Coronary artery (tissue), 2 donors: ENCODE results near the gene TMEM128.
A peak's percentile ranks its signal among the peaks of the same experiment; 100 is the strongest.

ENCODE experiments used
- DNase-seq: peaks from one replicate; pipeline ENCODE4 v3.0.0-alpha.2; 2017; ENCODE audit warnings: low spot score
- H3K27ac ChIP-seq, 2 donors: fragments of 200-600 bp; sonication (generic); one replicate each; pipeline ENCODE4 v1.5.1; 2016 to 2019
- H3K4me3 ChIP-seq: fragments of 200-600 bp; sonication (generic); 2 replicates; pipeline ENCODE4 v1.5.1; 2016; ENCODE audit warnings: mild to moderate bottlenecking, moderate library complexity
- TF ChIP-seq, protein P1 (sequence below): fragments of 200-600 bp; sonication (generic); IDR thresholded peaks from one replicate; pipeline ENCODE4 v1.5.1; 2019; ENCODE audit warnings: antibody characterized with exemption

The TMEM128 gene

DNA sequence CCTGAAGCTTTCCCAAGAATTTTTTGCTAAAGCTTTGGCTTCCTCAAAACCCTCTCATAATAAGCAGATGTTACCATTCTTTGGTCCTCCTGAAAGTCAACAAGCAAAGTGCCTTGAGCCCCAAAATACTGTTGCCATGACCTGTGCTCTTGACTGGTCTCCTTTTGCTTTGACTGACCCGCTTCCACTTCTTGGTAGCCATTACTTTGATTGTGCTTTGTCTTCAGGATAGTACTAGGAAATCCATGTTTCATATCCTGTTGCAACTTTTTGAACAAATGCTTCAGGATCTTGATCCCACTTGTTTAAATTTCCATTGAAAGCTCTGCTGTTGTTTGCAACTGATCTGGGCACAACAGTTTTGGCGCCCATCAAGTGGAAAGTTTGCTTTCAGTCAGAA, 14.4 kb downstream of the TMEM128 start:
- Histone ChIP-seq H3K4me3 (no peak overlapping the region), H3K27ac (no peak overlapping the region)
- TF ChIP-seq, protein P1, sequence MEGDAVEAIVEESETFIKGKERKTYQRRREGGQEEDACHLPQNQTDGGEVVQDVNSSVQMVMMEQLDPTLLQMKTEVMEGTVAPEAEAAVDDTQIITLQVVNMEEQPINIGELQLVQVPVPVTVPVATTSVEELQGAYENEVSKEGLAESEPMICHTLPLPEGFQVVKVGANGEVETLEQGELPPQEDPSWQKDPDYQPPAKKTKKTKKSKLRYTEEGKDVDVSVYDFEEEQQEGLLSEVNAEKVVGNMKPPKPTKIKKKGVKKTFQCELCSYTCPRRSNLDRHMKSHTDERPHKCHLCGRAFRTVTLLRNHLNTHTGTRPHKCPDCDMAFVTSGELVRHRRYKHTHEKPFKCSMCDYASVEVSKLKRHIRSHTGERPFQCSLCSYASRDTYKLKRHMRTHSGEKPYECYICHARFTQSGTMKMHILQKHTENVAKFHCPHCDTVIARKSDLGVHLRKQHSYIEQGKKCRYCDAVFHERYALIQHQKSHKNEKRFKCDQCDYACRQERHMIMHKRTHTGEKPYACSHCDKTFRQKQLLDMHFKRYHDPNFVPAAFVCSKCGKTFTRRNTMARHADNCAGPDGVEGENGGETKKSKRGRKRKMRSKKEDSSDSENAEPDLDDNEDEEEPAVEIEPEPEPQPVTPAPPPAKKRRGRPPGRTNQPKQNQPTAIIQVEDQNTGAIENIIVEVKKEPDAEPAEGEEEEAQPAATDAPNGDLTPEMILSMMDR: no peak
- DNase-seq: no peak

DNA sequence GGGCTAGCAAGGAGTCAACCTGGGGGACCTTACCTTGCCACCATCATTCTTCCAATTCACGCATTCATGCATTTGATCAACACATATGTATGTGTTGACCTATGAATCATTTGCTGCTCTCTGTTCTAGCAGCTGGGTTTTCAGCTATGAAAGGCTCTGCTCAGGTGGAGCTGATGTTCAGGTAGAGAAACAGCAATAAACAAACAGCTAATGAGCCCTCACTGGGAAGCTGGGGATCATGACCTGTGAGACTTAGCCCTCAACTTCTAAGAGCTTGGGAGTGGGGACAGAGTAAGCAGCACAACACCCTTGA, 19.7 kb downstream of the TMEM128 start:
- Histone ChIP-seq H3K27ac (no peak overlapping the region), H3K4me3 (no peak overlapping the region)
- TF ChIP-seq, protein P1: no peak
- no peak for DNase-seq

DNA sequence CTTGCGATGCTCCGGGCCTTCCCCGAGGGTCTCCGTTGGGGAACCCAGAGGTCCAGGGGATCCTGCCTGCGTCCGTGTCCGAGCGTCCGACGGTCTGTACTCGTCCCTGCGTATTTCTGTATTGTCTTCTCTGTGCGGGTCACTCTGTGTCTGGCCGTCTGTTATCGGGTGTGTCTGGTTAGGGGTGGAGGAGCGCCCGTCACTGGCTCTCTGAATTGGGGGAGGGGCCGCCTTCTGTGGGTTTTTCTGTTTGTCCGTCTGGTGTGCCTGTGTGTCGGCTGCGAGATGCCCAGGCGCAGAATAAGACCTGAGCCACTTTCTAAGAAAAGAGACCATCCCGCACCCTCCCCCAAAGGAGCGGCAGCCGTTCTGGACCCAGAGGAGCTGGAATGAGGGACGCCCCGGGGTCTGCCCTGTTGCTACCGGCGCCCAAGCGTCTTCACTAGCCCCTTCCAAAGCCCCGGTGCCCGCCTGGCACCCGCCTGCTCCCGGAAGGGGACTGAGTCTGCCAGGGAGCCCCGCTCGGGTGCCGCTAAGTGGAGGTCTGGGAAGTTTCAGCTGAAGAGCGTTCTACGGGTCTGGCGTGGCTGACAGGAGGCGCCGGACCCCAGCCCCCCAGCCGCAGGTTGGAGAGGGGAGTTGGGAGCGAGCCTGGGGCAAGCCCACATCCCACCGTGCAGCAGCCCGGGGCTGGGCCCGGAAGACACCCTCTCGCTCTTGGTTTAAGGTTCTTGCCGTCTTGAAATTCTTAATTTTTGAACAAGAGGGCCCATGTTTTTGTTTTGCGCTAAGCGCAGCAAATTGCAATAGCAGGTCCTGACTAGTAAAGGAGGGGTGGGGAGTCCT, 20.3 kb downstream of the TMEM128 start:
- no peak overlapping the region for H3K27ac ChIP-seq
- DNase-seq: no peak
- TF ChIP-seq, protein P1: no peak
- H3K4me3 ChIP-seq: no peak overlapping the region

DNA sequence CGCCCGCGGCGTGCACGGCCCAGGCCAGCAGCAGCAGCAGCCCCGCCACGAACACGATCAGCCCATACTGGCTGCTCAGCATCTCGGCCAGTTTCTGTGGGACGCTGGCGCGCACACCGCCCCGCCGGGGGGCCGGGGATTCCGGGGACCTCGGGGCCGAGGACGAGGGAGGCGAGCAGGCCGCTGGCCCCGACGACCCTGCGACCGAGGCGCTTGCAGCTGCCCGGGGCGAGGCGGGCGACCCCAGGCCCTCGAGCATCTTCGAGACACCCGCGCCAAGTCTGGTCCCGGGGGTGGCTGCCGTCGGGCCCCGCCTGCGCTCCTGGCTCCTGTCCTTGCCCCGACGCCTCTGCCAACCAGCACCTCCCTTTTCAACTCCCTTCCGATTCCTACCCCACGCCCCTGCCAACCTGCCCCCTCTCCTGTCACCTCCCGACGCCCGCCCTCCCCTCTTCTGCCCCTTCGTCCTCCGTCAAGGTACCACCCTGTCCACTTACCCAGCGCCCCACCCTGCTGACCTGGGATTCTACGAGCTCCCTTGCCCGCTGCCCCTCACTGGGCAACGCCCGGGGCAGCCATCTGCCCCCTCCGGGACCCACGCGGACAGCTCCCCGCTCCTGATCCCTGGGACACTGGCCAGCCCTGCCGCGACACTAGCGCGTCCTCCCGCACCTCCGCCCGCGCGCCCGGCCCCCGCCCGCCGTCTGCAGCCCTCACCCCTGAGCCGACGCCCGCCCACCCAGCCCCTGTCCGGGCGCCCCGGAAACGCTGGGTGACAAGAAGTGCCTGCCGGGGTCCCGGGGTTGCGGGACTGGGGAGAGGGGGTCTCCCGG, 21.2 kb downstream of the TMEM128 start, which contains the start of gene OTOP1:
Gene OTOP1, minus strand, starts transcription at position 324 of the 833 bp plus-strand sequence. Its CDS starts 65 bp downstream, at position 259.
- no peak for DNase-seq
- peak within 1 kb of the TSS; percentile 1 for H3K4me3 ChIP-seq
- TF ChIP-seq, protein P1: no peak
- H3K27ac ChIP-seq: no peak within 1 kb of the TSS

DNA sequence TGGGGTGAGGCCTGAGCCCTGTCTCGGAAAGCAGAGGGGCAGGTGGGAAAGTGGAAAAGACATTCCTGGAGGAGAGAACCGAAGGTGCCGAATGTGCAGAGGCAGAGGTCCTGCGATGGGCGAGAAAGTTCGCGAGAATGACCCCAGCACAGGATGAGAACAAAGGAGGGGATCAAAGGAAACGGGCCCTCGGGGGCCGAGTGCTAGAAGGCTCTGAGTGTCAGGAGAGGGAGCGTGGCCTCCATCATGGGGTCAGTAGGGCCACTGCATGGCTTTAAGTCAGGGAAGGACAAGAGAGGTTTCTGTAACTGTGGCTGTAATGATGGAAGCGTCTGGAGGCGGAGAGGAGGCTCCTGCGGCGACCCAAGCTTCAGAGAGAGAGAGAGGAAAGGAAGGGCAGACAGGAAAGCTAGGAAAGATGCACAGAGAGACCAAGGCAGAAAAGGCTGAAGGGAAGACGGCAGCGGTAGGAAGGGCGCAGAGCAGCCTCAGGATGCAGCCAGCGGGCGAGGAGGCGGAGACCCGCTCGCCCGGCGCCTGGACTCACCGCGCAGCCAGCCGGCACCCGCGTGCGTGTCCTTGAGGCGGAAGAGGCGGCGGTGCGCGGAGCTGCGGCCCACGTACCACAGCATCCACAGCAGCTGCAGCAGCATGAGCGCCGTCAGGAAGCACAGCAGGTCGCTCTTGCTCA, 22.0 kb downstream of the TMEM128 start:
- H3K4me3 ChIP-seq: peak overlapping the region; percentile 1

DNA sequence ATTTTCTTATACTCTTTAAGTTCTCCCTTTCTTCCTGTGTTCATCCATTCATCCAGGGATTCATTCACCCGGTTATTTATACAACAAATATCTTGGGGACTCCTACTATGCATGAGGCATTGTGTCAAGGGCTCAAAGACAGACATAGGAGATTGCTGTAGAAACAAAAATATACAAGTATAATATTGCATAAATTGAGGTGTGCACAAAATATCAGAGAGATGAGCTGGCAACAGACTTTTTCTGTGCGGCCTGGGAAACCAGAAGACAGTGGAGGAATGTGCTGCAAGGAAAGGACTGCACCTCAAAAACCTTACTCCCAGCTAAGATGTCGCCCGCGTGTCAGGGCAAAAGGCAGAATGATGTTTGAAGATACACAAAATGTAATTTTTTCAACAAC, 30.9 kb downstream of the TMEM128 start:
- no peak overlapping the region for H3K27ac ChIP-seq
- H3K4me3 ChIP-seq: no peak overlapping the region
- DNase-seq: no peak
- TF ChIP-seq, protein P1: no peak

More for the DNA sequence above, 22.0 kb downstream of the TMEM128 start:
- H3K27ac ChIP-seq: no peak overlapping the region
- no peak for DNase-seq
- TF ChIP-seq, protein P1: no peak
